ENCODE measurements around the gene MCUB. TPM values are rescaled to one million over a fixed set of nuclear protein-coding genes. Genes with fewer than 3 reads are reported as not detected.

The MCUB gene
- polyA plus RNA-seq, 1 donor: 6.9 TPM

- Histone ChIP-seq H3K4me3 (ENCODE audit: low read length) (no peak overlapping the region), H3K9me3 (ENCODE audit: control insufficient read depth, low read depth, low read length) (peaks cover 3% of the 10 kb centered on the region), H3K36me3 (ENCODE audit: control insufficient read depth, insufficient read depth, low read length) (no peaks in the 10 kb centered on the region), H3K4me1 (ENCODE audit: control insufficient read depth, insufficient read depth, low read length) (no peaks in the 10 kb centered on the region), H3K27ac (ENCODE audit: low read length) (no peak overlapping the region), H3K27me3 (ENCODE audit: control insufficient read depth, insufficient read depth, low read length) (no peaks in the 10 kb centered on the region)
- 100% methylated on average over 2 of the region's 2 CpGs for WGBS (ENCODE audit: insufficient coverage, low lambda C conversion rate)
- no peak for DNase-seq
These were observed 89.0 kb downstream of the MCUB start for GRCh38 chr4:109648997-109649575.

GRCh38 chr4:109649872-109650271 lies 89.8 kb downstream of the MCUB start:
- H3K27me3 ChIP-seq (ENCODE audit: control insufficient read depth, insufficient read depth, low read length): no peaks in the 10 kb centered on the region
- no peak overlapping the region for H3K4me3 ChIP-seq (ENCODE audit: low read length)
- DNase-seq: no peak
- no peaks in the 10 kb centered on the region for H3K4me1 ChIP-seq (ENCODE audit: control insufficient read depth, insufficient read depth, low read length)
- peaks cover 3% of the 10 kb centered on the region for H3K9me3 ChIP-seq (ENCODE audit: control insufficient read depth, low read depth, low read length)
- no peaks in the 10 kb centered on the region for H3K36me3 ChIP-seq (ENCODE audit: control insufficient read depth, insufficient read depth, low read length)
- no peak overlapping the region for H3K27ac ChIP-seq (ENCODE audit: low read length)
- WGBS (ENCODE audit: insufficient coverage, low lambda C conversion rate): no CpG with 5 or more reads among the region's 1 CpG

- WGBS (ENCODE audit: insufficient coverage, low lambda C conversion rate): no CpG with 5 or more reads among the region's 6 CpGs
- Histone ChIP-seq H3K36me3 (ENCODE audit: control insufficient read depth, insufficient read depth, low read length) (no peaks in the 10 kb centered on the region), H3K27ac (ENCODE audit: low read length) (no peak overlapping the region), H3K9me3 (ENCODE audit: control insufficient read depth, low read depth, low read length) (peaks cover 3% of the 10 kb centered on the region), H3K4me1 (ENCODE audit: control insufficient read depth, insufficient read depth, low read length) (no peaks in the 10 kb centered on the region), H3K27me3 (ENCODE audit: control insufficient read depth, insufficient read depth, low read length) (no peaks in the 10 kb centered on the region), H3K4me3 (ENCODE audit: low read length) (no peak overlapping the region)
- no peak for DNase-seq
These were observed 95.3 kb downstream of the MCUB start for GRCh38 chr4:109655396-109655795.

- Histone ChIP-seq H3K36me3 (ENCODE audit: control insufficient read depth, insufficient read depth, low read length) (no peaks in the 10 kb centered on the region), H3K4me1 (ENCODE audit: control insufficient read depth, insufficient read depth, low read length) (no peaks in the 10 kb centered on the region), H3K27me3 (ENCODE audit: control insufficient read depth, insufficient read depth, low read length) (no peaks in the 10 kb centered on the region), H3K4me3 (ENCODE audit: low read length) (no peak overlapping the region), H3K9me3 (ENCODE audit: control insufficient read depth, low read depth, low read length) (peaks cover 2% of the 10 kb centered on the region), H3K27ac (ENCODE audit: low read length) (no peak overlapping the region)
- DNase-seq: no peak
- no CpG with 5 or more reads among the region's 9 CpGs for WGBS (ENCODE audit: insufficient coverage, low lambda C conversion rate)
These were observed 97.9 kb downstream of the MCUB start for GRCh38 chr4:109657854-109658418.

- WGBS (ENCODE audit: insufficient coverage, low lambda C conversion rate): 100% methylated on average over 1 of the region's 6 CpGs
- no peaks in the 10 kb centered on the region for H3K36me3 ChIP-seq (ENCODE audit: control insufficient read depth, insufficient read depth, low read length)
- no peaks in the 10 kb centered on the region for H3K4me1 ChIP-seq (ENCODE audit: control insufficient read depth, insufficient read depth, low read length)
- no peaks in the 10 kb centered on the region for H3K27me3 ChIP-seq (ENCODE audit: control insufficient read depth, insufficient read depth, low read length)
- no peak overlapping the region for H3K27ac ChIP-seq (ENCODE audit: low read length)
- peak in 1 of 2 donors; percentile 3 for DNase-seq
- no peak overlapping the region for H3K4me3 ChIP-seq (ENCODE audit: low read length)
- no peaks in the 10 kb centered on the region for H3K9me3 ChIP-seq (ENCODE audit: control insufficient read depth, low read depth, low read length)
These were observed 98.9 kb downstream of the MCUB start for GRCh38 chr4:109658871-109659410.

- no peak overlapping the region for H3K27ac ChIP-seq (ENCODE audit: low read length)
- H3K4me1 ChIP-seq (ENCODE audit: control insufficient read depth, insufficient read depth, low read length): no peaks in the 10 kb centered on the region
- H3K36me3 ChIP-seq (ENCODE audit: control insufficient read depth, insufficient read depth, low read length): no peaks in the 10 kb centered on the region
- no peak overlapping the region for H3K4me3 ChIP-seq (ENCODE audit: low read length)
- no peaks in the 10 kb centered on the region for H3K27me3 ChIP-seq (ENCODE audit: control insufficient read depth, insufficient read depth, low read length)
- no CpG with 5 or more reads among the region's 2 CpGs for WGBS (ENCODE audit: insufficient coverage, low lambda C conversion rate)
- no peaks in the 10 kb centered on the region for H3K9me3 ChIP-seq (ENCODE audit: control insufficient read depth, low read depth, low read length)
- no peak for DNase-seq
These were observed 102.1 kb downstream of the MCUB start for GRCh38 chr4:109662116-109662515.

GRCh38 chr4:109662771-109663170 lies 102.7 kb downstream of the MCUB start:
- Histone ChIP-seq H3K27me3 (ENCODE audit: control insufficient read depth, insufficient read depth, low read length) (no peaks in the 10 kb centered on the region), H3K4me1 (ENCODE audit: control insufficient read depth, insufficient read depth, low read length) (no peaks in the 10 kb centered on the region), H3K4me3 (ENCODE audit: low read length) (no peak overlapping the region), H3K36me3 (ENCODE audit: control insufficient read depth, insufficient read depth, low read length) (no peaks in the 10 kb centered on the region), H3K27ac (ENCODE audit: low read length) (no peak overlapping the region), H3K9me3 (ENCODE audit: control insufficient read depth, low read depth, low read length) (no peaks in the 10 kb centered on the region)
- WGBS (ENCODE audit: insufficient coverage, low lambda C conversion rate): 83% methylated on average over 2 of the region's 3 CpGs
- DNase-seq: no peak

GRCh38 chr4:109665783-109666485 lies 105.9 kb downstream of the MCUB start:
- Histone ChIP-seq H3K9me3 (ENCODE audit: control insufficient read depth, low read depth, low read length) (peaks cover 3% of the 10 kb centered on the region), H3K27ac (ENCODE audit: low read length) (no peak overlapping the region), H3K4me3 (ENCODE audit: low read length) (no peak overlapping the region), H3K4me1 (ENCODE audit: control insufficient read depth, insufficient read depth, low read length) (no peaks in the 10 kb centered on the region), H3K27me3 (ENCODE audit: control insufficient read depth, insufficient read depth, low read length) (no peaks in the 10 kb centered on the region), H3K36me3 (ENCODE audit: control insufficient read depth, insufficient read depth, low read length) (no peaks in the 10 kb centered on the region)
- 100% methylated on average over 2 of the region's 5 CpGs for WGBS (ENCODE audit: insufficient coverage, low lambda C conversion rate)
- no peak for DNase-seq

GRCh38 chr4:109671350-109671749 lies 111.3 kb downstream of the MCUB start:
- Histone ChIP-seq H3K4me1 (ENCODE audit: control insufficient read depth, insufficient read depth, low read length) (no peaks in the 10 kb centered on the region), H3K36me3 (ENCODE audit: control insufficient read depth, insufficient read depth, low read length) (no peaks in the 10 kb centered on the region), H3K9me3 (ENCODE audit: control insufficient read depth, low read depth, low read length) (peaks cover 5% of the 10 kb centered on the region), H3K27me3 (ENCODE audit: control insufficient read depth, insufficient read depth, low read length) (no peaks in the 10 kb centered on the region), H3K27ac (ENCODE audit: low read length) (no peak overlapping the region), H3K4me3 (ENCODE audit: low read length) (no peak overlapping the region)
- DNase-seq: no peak

- no peak for DNase-seq
These were observed 112.3 kb downstream of the MCUB start for GRCh38 chr4:109672169-109672930.

More at GRCh38 chr4:109672169-109672930, 112.3 kb downstream of the MCUB start:
- H3K9me3 ChIP-seq (ENCODE audit: control insufficient read depth, low read depth, low read length): peaks cover 5% of the 10 kb centered on the region
- H3K27ac ChIP-seq (ENCODE audit: low read length): no peak overlapping the region
- no peaks in the 10 kb centered on the region for H3K36me3 ChIP-seq (ENCODE audit: control insufficient read depth, insufficient read depth, low read length)
- no peaks in the 10 kb centered on the region for H3K4me1 ChIP-seq (ENCODE audit: control insufficient read depth, insufficient read depth, low read length)
- no peak overlapping the region for H3K4me3 ChIP-seq (ENCODE audit: low read length)
- H3K27me3 ChIP-seq (ENCODE audit: control insufficient read depth, insufficient read depth, low read length): no peaks in the 10 kb centered on the region

All from large intestine (tissue), 3 donors.